HepG2 (cell line): ENCODE measurements around the gene BOLL. TPM values are rescaled to one million over a fixed set of nuclear protein-coding genes. Genes with fewer than 3 reads are reported as not detected.

ENCODE experiments used
- AHR ChIP-seq: IDR thresholded peaks from 2 replicates; pipeline ENCODE4 v1.6.1; 2018; ENCODE audit warnings: missing genetic modification reagents, missing compliant biosample characterization
- GLI4 ChIP-seq: sonication (generic); formaldehyde crosslinking; IDR thresholded peaks from 2 replicates; pipeline ENCODE4 v1.5.1; 2020; ENCODE audit warnings: missing genetic modification reagents, mild to moderate bottlenecking, moderate library complexity, borderline replicate concordance
- GPBP1L1 ChIP-seq: sonication (generic); formaldehyde crosslinking; IDR thresholded peaks from 2 replicates; pipeline ENCODE4 v1.5.0; 2020; ENCODE audit warnings: mild to moderate bottlenecking, missing genetic modification reagents
- HCFC1 ChIP-seq: fragments of 150-350 bp; IDR thresholded peaks from 2 replicates; pipeline ENCODE4 v1.6.1; 2014; ENCODE audit warnings: low read depth, low read length
- HOXD1 ChIP-seq: sonication (generic); formaldehyde crosslinking; IDR thresholded peaks from 2 replicates; pipeline ENCODE4 v1.5.0; 2020; ENCODE audit warnings: missing genetic modification reagents
- KDM5A ChIP-seq: fragments of 200-600 bp; sonication (generic); IDR thresholded peaks from 2 replicates; pipeline ENCODE4 v1.7.0; 2018; ENCODE audit warnings: antibody characterized with exemption, mild to moderate bottlenecking, low read length, borderline replicate concordance
- MAZ ChIP-seq, 2 experiments: sonication (generic) in 1 of 2; formaldehyde crosslinking in 1 of 2; IDR thresholded peaks; 2 replicates each; pipeline versions ENCODE4 v1.5.0 to v1.6.1; 2012 to 2020; ENCODE audit warnings: low read depth in 2 of 2, mild to moderate bottlenecking in 2 of 2, borderline replicate concordance in 1 of 2, improper control_type of control experiment in 1 of 2, low read length in 1 of 2, missing genetic modification reagents in 1 of 2, moderate library complexity in 1 of 2
- MEIS1 ChIP-seq: sonication (generic); formaldehyde crosslinking; IDR thresholded peaks from 2 replicates; pipeline ENCODE4 v1.9.0; 2021; ENCODE audit warnings: mild to moderate bottlenecking, missing genetic modification reagents, moderate library complexity, borderline replicate concordance
- MLXIP ChIP-seq: sonication (generic); formaldehyde crosslinking; IDR thresholded peaks from 2 replicates; pipeline ENCODE4 v1.9.0; 2021; ENCODE audit warnings: missing genetic modification reagents, borderline replicate concordance
- MTERF4 ChIP-seq: sonication (generic); formaldehyde crosslinking; IDR thresholded peaks from 2 replicates; pipeline ENCODE4 v1.8.0; 2023; ENCODE audit warnings: mild to moderate bottlenecking, missing genetic modification reagents
- NCOA5 ChIP-seq: sonication (generic); formaldehyde crosslinking; IDR thresholded peaks from 2 replicates; pipeline ENCODE4 v1.4.0; 2020; ENCODE audit warnings: missing genetic modification reagents
- PHF21A ChIP-seq: sonication (generic); formaldehyde crosslinking; IDR thresholded peaks from 2 replicates; pipeline ENCODE4 v1.5.0; 2020; ENCODE audit warnings: mild to moderate bottlenecking, missing genetic modification reagents
- UBTF ChIP-seq: sonication (generic); formaldehyde crosslinking; IDR thresholded peaks from 2 replicates; pipeline ENCODE4 v1.4.0; 2020; ENCODE audit warnings: mild to moderate bottlenecking, missing genetic modification reagents
- ZFP90 ChIP-seq: sonication (generic); formaldehyde crosslinking; IDR thresholded peaks from 2 replicates; pipeline ENCODE4 v1.8.0; 2022; ENCODE audit warnings: missing genetic modification reagents, mild to moderate bottlenecking, inconsistent platforms, borderline replicate concordance
- ZNF264 ChIP-seq: sonication (generic); formaldehyde crosslinking; IDR thresholded peaks from 2 replicates; pipeline ENCODE4 v1.4.0; 2020; ENCODE audit warnings: missing genetic modification reagents
- ZNF446 ChIP-seq: sonication (generic); formaldehyde crosslinking; IDR thresholded peaks from 2 replicates; pipeline ENCODE4 v1.5.0; 2020; ENCODE audit warnings: mild to moderate bottlenecking, missing genetic modification reagents
- ZNF724P ChIP-seq: sonication (generic); formaldehyde crosslinking; IDR thresholded peaks from 2 replicates; pipeline ENCODE4 v1.8.0; 2022; ENCODE audit warnings: missing genetic modification reagents, borderline replicate concordance
- ZNF761 ChIP-seq: sonication (generic); formaldehyde crosslinking; conservative IDR thresholded peaks from 2 replicates; pipeline ENCODE4 v1.4.0; 2020; ENCODE audit warnings: mild to moderate bottlenecking, missing genetic modification reagents
- ZNF782 ChIP-seq: sonication (generic); formaldehyde crosslinking; IDR thresholded peaks from 2 replicates; pipeline ENCODE4 v1.4.0; 2020; ENCODE audit warnings: missing genetic modification reagents, mild to moderate bottlenecking, borderline replicate concordance
- ZNF879 ChIP-seq: sonication (generic); formaldehyde crosslinking; IDR thresholded peaks from 2 replicates; pipeline ENCODE4 v1.8.1; 2023; ENCODE audit warnings: missing genetic modification reagents
- ZNF883 ChIP-seq: sonication (generic); formaldehyde crosslinking; IDR thresholded peaks from 2 replicates; pipeline ENCODE4 v1.5.1; 2020; ENCODE audit warnings: mild to moderate bottlenecking, missing genetic modification reagents; ENCODE audit errors: not compliant biosample characterization
- polyA plus RNA-seq, 8 experiments: library from polyadenylated mRNA; depleted of rRNA in 3 of 8; stranded (reverse) in 7 of 8; unstranded in 1 of 8; fragments of >200 nt; fragmentation: Illumina TruSeq in 4 of 8; extraction: Trizol in 4 of 8; gene quantifications; 2 replicates each; pipeline versions ENCODE4 v1.2.1 to v1.2.3, GENCODE V29; 2011 to 2016; ENCODE audit warnings: low read depth in 4 of 8, missing spikeins in 1 of 8, mixed read lengths in 1 of 8; ENCODE audit not compliant: insufficient read depth in 1 of 8
- total RNA-seq, 5 experiments: library from RNA; depleted of rRNA; stranded (reverse); fragments of >200 nt; fragmentation: Illumina TruSeq; extraction: Trizol; gene quantifications; 2 replicates each; pipeline ENCODE4 v1.2.3, GENCODE V29; 2016; ENCODE audit warnings: low read depth in 1 of 5

BOLL gene
- total and polyA plus RNA-seq, 2 of the 13 experiments (the other 11 are each of a cell fraction or from before 2014, with no cell fraction given), result not detected

GRCh38 chr2:197705912-197706838 lies 78.9 kb downstream of the BOLL start (continued):
- TF ChIP-seq ZNF879 (CRISPR knock-in tag), result no peak
- TF ChIP-seq ZNF264 (CRISPR knock-in tag), result no peak
- TF ChIP-seq ZNF724P (CRISPR knock-in tag), result no peak
- no peak for TF ChIP-seq HCFC1
- no peak for TF ChIP-seq ZNF883 (CRISPR knock-in tag)
- TF ChIP-seq ZNF761 (CRISPR knock-in tag), result no peak
- no peak for TF ChIP-seq GLI4 (CRISPR knock-in tag)
- TF ChIP-seq NCOA5 (CRISPR knock-in tag), result no peak
- 0 out of 2 replicates have a peak, but pooled peaks have one; percentile 36 for TF ChIP-seq MEIS1 (CRISPR knock-in tag)
- no peak for TF ChIP-seq MAZ (IDR thresholded peaks at IDR 0.05; ENCODE audit: borderline replicate concordance, low read depth, low read length)
- TF ChIP-seq MAZ (CRISPR knock-in tag; IDR thresholded peaks at IDR 0.05; ENCODE audit: low read depth), result no peak
- no peak for TF ChIP-seq ZNF782 (CRISPR knock-in tag)
- peak; percentile 81; the same call in 1 of the 2 replicates for TF ChIP-seq ZFP90 (CRISPR knock-in tag)
- TF ChIP-seq UBTF, result no peak
- TF ChIP-seq MTERF4 (CRISPR knock-in tag), result no peak; the same call in none of the 2 replicates
- no peak for TF ChIP-seq ZNF446
- TF ChIP-seq AHR (CRISPR knock-in tag), result no peak
- peak; percentile 56; the same call in 1 of the 2 replicates for TF ChIP-seq PHF21A (CRISPR knock-in tag)
- TF ChIP-seq HOXD1 (CRISPR knock-in tag), result no peak
- TF ChIP-seq MLXIP (CRISPR knock-in tag), result no peak
- 0 out of 2 replicates have a peak, but pooled peaks have one; percentile 4 for TF ChIP-seq KDM5A
- TF ChIP-seq GPBP1L1, result no peak
